ENCODE data around the gene NPR1. TPM values are rescaled to one million over a fixed set of nuclear protein-coding genes. Genes with fewer than 3 reads are reported as not detected.

NPR1 gene
- total RNA-seq, 2 donors from 2014 or later, result 2.3 to 3.6 TPM

GRCh38 chr1:153646672-153647345 lies 31.7 kb upstream of the NPR1 start:
- Histone ChIP-seq H3K4me1 (no peaks in the 10 kb centered on the region), H3K27ac (no peak overlapping the region), H3K27me3 (no peaks in the 10 kb centered on the region), H3K4me3 (no peak overlapping the region), H3K9ac (ENCODE audit: low read depth in 2 of 2, low read length in 2 of 2) (no peak overlapping the region), H3K36me3 (peaks cover 20% of the 10 kb centered on the region), H3K9me3 (no peaks in the 10 kb centered on the region)
- intact Hi-C loops (cut with DNase I), result no loop called here
- TF ChIP-seq CTCF (IDR thresholded peaks at IDR 0.05), result no peak
- DNase-seq, result no peak

- Histone ChIP-seq H3K36me3 (peaks cover 15% of the 10 kb centered on the region), H3K9me3 (no peaks in the 10 kb centered on the region), H3K4me3 (no peak overlapping the region), H3K27ac (no peak overlapping the region), H3K9ac (ENCODE audit: low read depth in 2 of 2, low read length in 2 of 2) (no peak overlapping the region), H3K27me3 (no peaks in the 10 kb centered on the region), H3K4me1 (no peaks in the 10 kb centered on the region)
- no peak for DNase-seq
- no peak for TF ChIP-seq CTCF (IDR thresholded peaks at IDR 0.05)
- intact Hi-C loops (cut with DNase I), result no loop called here
Observed at GRCh38 chr1:153647346-153647714, 31.2 kb upstream of the NPR1 start.

GRCh38 chr1:153648000-153648643 lies 30.4 kb upstream of the NPR1 start:
- intact Hi-C loops (cut with DNase I), result no loop called here
- DNase-seq, result no peak
- no peaks in the 10 kb centered on the region for H3K27me3 ChIP-seq
- TF ChIP-seq CTCF (IDR thresholded peaks at IDR 0.05), result no peak
- peaks cover 6% of the 10 kb centered on the region for H3K4me1 ChIP-seq
- H3K4me3 ChIP-seq, result no peak overlapping the region
- no peaks in the 10 kb centered on the region for H3K9me3 ChIP-seq
- peaks cover 7% of the 10 kb centered on the region for H3K36me3 ChIP-seq
- H3K9ac ChIP-seq (ENCODE audit: low read depth in 2 of 2, low read length in 2 of 2), result no peak overlapping the region
- no peak overlapping the region for H3K27ac ChIP-seq

GRCh38 chr1:153649137-153649862 lies 29.2 kb upstream of the NPR1 start:
- Histone ChIP-seq H3K9ac (ENCODE audit: low read depth in 2 of 2, low read length in 2 of 2) (no peak overlapping the region), H3K36me3 (peaks cover 6% of the 10 kb centered on the region), H3K4me1 (peaks cover 6% of the 10 kb centered on the region), H3K27ac (no peak overlapping the region), H3K4me3 (no peak overlapping the region), H3K27me3 (no peaks in the 10 kb centered on the region), H3K9me3 (no peaks in the 10 kb centered on the region)
- no peak for DNase-seq
- intact Hi-C loops (cut with DNase I), result no loop called here
- no peak for TF ChIP-seq CTCF (IDR thresholded peaks at IDR 0.05)

GRCh38 chr1:153649863-153650235 lies 28.6 kb upstream of the NPR1 start:
- H3K36me3 ChIP-seq, result peaks cover 4% of the 10 kb centered on the region
- DNase-seq, result no peak
- H3K9ac ChIP-seq (ENCODE audit: low read depth in 2 of 2, low read length in 2 of 2), result no peak overlapping the region
- intact Hi-C loops (cut with DNase I), result no loop called here
- no peaks in the 10 kb centered on the region for H3K27me3 ChIP-seq
- peaks cover 6% of the 10 kb centered on the region for H3K4me1 ChIP-seq
- H3K27ac ChIP-seq, result no peak overlapping the region
- no peaks in the 10 kb centered on the region for H3K9me3 ChIP-seq
- no peak for TF ChIP-seq CTCF (IDR thresholded peaks at IDR 0.05)
- H3K4me3 ChIP-seq, result no peak overlapping the region
